ENCODE measurements around the gene ADAMTSL2. TPM values are rescaled to one million over a fixed set of nuclear protein-coding genes. Genes with fewer than 3 reads are reported as not detected.

ADAMTSL2 gene
- total and polyA plus RNA-seq, 9 donors, result 0.27 to 18.5 (median 1.9) TPM

GRCh38 chr9:133528876-133529241 is 5.6 kb upstream of the ADAMTSL2 start:
- peak in 1 of 5 donors; percentile 42 for DNase-seq
- Histone ChIP-seq H3K36me3 (no peaks in the 10 kb centered on the region), H3K27ac (no peak overlapping the region), H3K4me3 (no peak overlapping the region), H3K27me3 (no peaks in the 10 kb centered on the region), H3K4me1 (ENCODE audit: insufficient read depth) (peaks cover 21% of the 10 kb centered on the region), H3K9me3 (no peaks in the 10 kb centered on the region)
- TF ChIP-seq EP300 (IDR thresholded peaks at IDR 0.05) (no peak), POLR2A (IDR thresholded peaks at IDR 0.05) (no peak)
- TF ChIP-seq, protein P1, sequence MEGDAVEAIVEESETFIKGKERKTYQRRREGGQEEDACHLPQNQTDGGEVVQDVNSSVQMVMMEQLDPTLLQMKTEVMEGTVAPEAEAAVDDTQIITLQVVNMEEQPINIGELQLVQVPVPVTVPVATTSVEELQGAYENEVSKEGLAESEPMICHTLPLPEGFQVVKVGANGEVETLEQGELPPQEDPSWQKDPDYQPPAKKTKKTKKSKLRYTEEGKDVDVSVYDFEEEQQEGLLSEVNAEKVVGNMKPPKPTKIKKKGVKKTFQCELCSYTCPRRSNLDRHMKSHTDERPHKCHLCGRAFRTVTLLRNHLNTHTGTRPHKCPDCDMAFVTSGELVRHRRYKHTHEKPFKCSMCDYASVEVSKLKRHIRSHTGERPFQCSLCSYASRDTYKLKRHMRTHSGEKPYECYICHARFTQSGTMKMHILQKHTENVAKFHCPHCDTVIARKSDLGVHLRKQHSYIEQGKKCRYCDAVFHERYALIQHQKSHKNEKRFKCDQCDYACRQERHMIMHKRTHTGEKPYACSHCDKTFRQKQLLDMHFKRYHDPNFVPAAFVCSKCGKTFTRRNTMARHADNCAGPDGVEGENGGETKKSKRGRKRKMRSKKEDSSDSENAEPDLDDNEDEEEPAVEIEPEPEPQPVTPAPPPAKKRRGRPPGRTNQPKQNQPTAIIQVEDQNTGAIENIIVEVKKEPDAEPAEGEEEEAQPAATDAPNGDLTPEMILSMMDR (IDR thresholded peaks at IDR 0.05), result no peak
- WGBS, 3 donors, result 58 to 73% (median 61%) methylated on average over 10 to 11 of the region's 11 CpGs
- intact Hi-C loops (cut with DNase I), result loop anchor here in 1 of 4 donors (10.0 kb wide), 1 partner anchor 196 kb away; no protein-coding TSS in a partner anchor

DNA sequence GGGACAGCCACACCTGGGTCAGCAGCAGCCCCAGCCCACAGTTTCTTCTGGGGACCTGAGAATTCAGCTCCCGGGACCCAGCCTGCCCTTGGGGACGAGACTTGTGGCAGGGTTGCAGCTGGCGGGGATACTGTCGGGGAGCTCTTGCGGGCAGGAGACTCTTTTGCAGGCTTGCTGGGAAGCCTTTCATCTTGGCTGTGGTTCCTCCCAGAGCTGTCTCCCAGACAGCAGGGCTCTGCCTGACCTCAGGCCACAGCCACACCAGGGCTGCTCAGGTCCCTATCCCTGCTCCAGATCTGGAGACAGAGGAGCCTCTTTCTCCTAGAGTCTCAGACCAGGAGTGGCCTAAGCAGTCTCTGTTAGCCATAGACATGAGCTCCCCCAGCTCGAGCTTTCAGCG is 5.0 kb upstream of the ADAMTSL2 start:
- 89 to 99% (median 93%) methylated on average over 7 of the region's 7 CpGs for WGBS, 3 donors

GRCh38 chr9:133529874-133530273 is 4.6 kb upstream of the ADAMTSL2 start:
- no peak for TF ChIP-seq EP300 (IDR thresholded peaks at IDR 0.05)
- TF ChIP-seq, protein P1 (IDR thresholded peaks at IDR 0.05), result no peak
- TF ChIP-seq POLR2A (IDR thresholded peaks at IDR 0.05), result no peak
- Histone ChIP-seq H3K27me3 (no peaks in the 10 kb centered on the region), H3K9me3 (no peaks in the 10 kb centered on the region), H3K4me1 (ENCODE audit: insufficient read depth) (peaks cover 27% of the 10 kb centered on the region), H3K36me3 (no peaks in the 10 kb centered on the region), H3K4me3 (no peak overlapping the region), H3K27ac (no peak overlapping the region)
- 92 to 96% (median 95%) methylated on average over 7 of the region's 7 CpGs for WGBS, 3 donors
- intact Hi-C loops (cut with DNase I), result loop anchor here in 2 of 4 donors (5.0 to 10.0 kb wide), 2 partner anchors 195 to 197 kb away; no protein-coding TSS in a partner anchor
- no peak for DNase-seq

More for the DNA sequence above, 5.0 kb upstream of the ADAMTSL2 start:
- Histone ChIP-seq H3K9me3 (no peaks in the 10 kb centered on the region), H3K27me3 (no peaks in the 10 kb centered on the region), H3K4me3 (no peak overlapping the region), H3K36me3 (no peaks in the 10 kb centered on the region), H3K27ac (no peak overlapping the region), H3K4me1 (ENCODE audit: insufficient read depth) (peaks cover 24% of the 10 kb centered on the region)
- intact Hi-C loops (cut with DNase I), result loop anchor here in 1 of 4 donors (10.0 kb wide), 1 partner anchor 195 kb away; no protein-coding TSS in a partner anchor
- no peak for DNase-seq
- TF ChIP-seq EP300 (IDR thresholded peaks at IDR 0.05), result no peak

- Histone ChIP-seq H3K27me3 (no peaks in the 10 kb centered on the region), H3K4me3 (no peak overlapping the region), H3K27ac (no peak overlapping the region), H3K36me3 (no peaks in the 10 kb centered on the region), H3K9me3 (no peaks in the 10 kb centered on the region), H3K4me1 (ENCODE audit: insufficient read depth) (peaks cover 31% of the 10 kb centered on the region)
- DNase-seq, result no peak
- TF ChIP-seq, protein P1 (IDR thresholded peaks at IDR 0.05), result no peak
- TF ChIP-seq EP300 (IDR thresholded peaks at IDR 0.05) (no peak), POLR2A (IDR thresholded peaks at IDR 0.05) (no peak)
- intact Hi-C loops (cut with DNase I), result loop anchor here in 1 of 4 donors (5.0 kb wide), 1 partner anchor 196 kb away; no protein-coding TSS in a partner anchor
- 79 to 89% (median 81%) methylated on average over 8 to 9 of the region's 9 CpGs for WGBS, 3 donors
These were observed 3.2 kb upstream of the ADAMTSL2 start for GRCh38 chr9:133531293-133531692.

- no peak overlapping the region for H3K27ac ChIP-seq
These were observed 1.4 kb upstream of the ADAMTSL2 start for GRCh38 chr9:133532937-133533668.

More at GRCh38 chr9:133532937-133533668, 1.4 kb upstream of the ADAMTSL2 start:
- TF ChIP-seq EP300 (IDR thresholded peaks at IDR 0.05) (no peak), POLR2A (IDR thresholded peaks at IDR 0.05) (no peak)
- TF ChIP-seq, protein P1 (IDR thresholded peaks at IDR 0.05), result no peak
- Histone ChIP-seq H3K4me1 (ENCODE audit: insufficient read depth) (peaks cover 18% of the 10 kb centered on the region), H3K27me3 (no peaks in the 10 kb centered on the region), H3K36me3 (no peaks in the 10 kb centered on the region), H3K4me3 (no peak overlapping the region), H3K9me3 (no peaks in the 10 kb centered on the region)
- DNase-seq, result peak in 1 of 5 donors; percentile 72
- WGBS, 3 donors, result 83 to 87% (median 84%) methylated on average over 16 to 20 of the region's 20 CpGs
- intact Hi-C loops (cut with DNase I), result loop anchor here in 1 of 4 donors (5.0 kb wide), 1 partner anchor 194 kb away; no protein-coding TSS in a partner anchor

Measured in ovary (tissue), 9 donors.